Testis (tissue), 3 donors: ENCODE results near the gene PRKCG. TPM values are rescaled to one million over a fixed set of nuclear protein-coding genes. Genes with fewer than 3 reads are reported as not detected.

ENCODE experiments used
- DNase-seq: peaks from one replicate; pipeline ENCODE4 v3.0.0-alpha.2; 2019
- H3K27ac ChIP-seq, 2 donors: fragments of 200-600 bp; sonication (generic); one replicate each; pipeline ENCODE4 v1.5.1; 2019
- H3K27me3 ChIP-seq: fragments of 200-600 bp; sonication (generic); one replicate; pipeline ENCODE4 v1.5.1; 2019
- H3K36me3 ChIP-seq: fragments of 200-600 bp; sonication (generic); one replicate; pipeline ENCODE4 v1.5.1; 2017; ENCODE audit warnings: low read depth; ENCODE audit errors: missing control alignments
- H3K4me1 ChIP-seq: fragments of 200-600 bp; sonication (generic); one replicate; pipeline ENCODE4 v1.5.1; 2019
- H3K4me3 ChIP-seq, 2 donors: fragments of 200-600 bp; sonication (generic); one replicate each; pipeline ENCODE4 v1.5.1; 2017 to 2019
- H3K9me3 ChIP-seq: fragments of 200-600 bp; sonication (generic); one replicate; pipeline ENCODE4 v1.5.1; 2017
- CTCF ChIP-seq, 3 experiments: fragments of 450-650 bp in 2 of 3; fragments of 200-600 bp in 1 of 3; sonication (generic) in 1 of 3; IDR thresholded peaks; one replicate each; pipeline ENCODE4 v1.5.1; 2016 to 2019; ENCODE audit warnings: antibody characterized with exemption in 3 of 3, mild to moderate bottlenecking in 2 of 3, moderate library complexity in 1 of 3
- POLR2A ChIP-seq: fragments of 450-650 bp; IDR thresholded peaks from one replicate; pipeline ENCODE4 v1.6.1; 2017; ENCODE audit warnings: antibody characterized with exemption, mild to moderate bottlenecking, moderate library complexity
- WGBS, 2 donors: methylation state at CpG; one replicate each; pipeline ENCODE4 v1.1.5; 2018; 5-methylcytosine and 5-hydroxymethylcytosine counted together
- intact Hi-C: fragments of 100-400 bp; cut with DNase I; formaldehyde crosslinking; loops from one replicate; pipeline ENCODE4 v1.15.1; 2023; ENCODE audit warnings: low total_unique reads
- polyA plus RNA-seq: library from polyadenylated mRNA; stranded (reverse); fragments of 350-450 nt; fragmentation: Illumina TruSeq; extraction: RNeasy Lipid Tissue Mini Kit (QIAGEN cat#74804); gene quantifications from one replicate; pipeline ENCODE4 v1.2.3, GENCODE V29; 2014; ENCODE audit warnings: low read depth, low replicate concordance; ENCODE audit not compliant: insufficient read depth
- total RNA-seq, 2 donors: library from RNA; depleted of rRNA; stranded (reverse); fragments of >200 nt; gene quantifications; one replicate each; pipeline ENCODE4 v1.2.3, GENCODE V29; 2016

The PRKCG gene
- total and polyA plus RNA-seq, 3 donors from 2014 or later, result 3.7 to 10.6 (median 4.3) TPM

GRCh38 chr19:53951947-53952346, 70.0 kb downstream of the PRKCG start:
- Histone ChIP-seq H3K4me3 (no peak overlapping the region), H3K27ac (no peak overlapping the region), H3K9me3 (no peaks in the 10 kb centered on the region), H3K27me3 (no peaks in the 10 kb centered on the region), H3K36me3 (no peaks in the 10 kb centered on the region), H3K4me1 (no peaks in the 10 kb centered on the region)
- no peak for DNase-seq
- intact Hi-C loops, result no loop called here
- WGBS, 2 donors, result 80 to 85% methylated on average over 9 of the region's 9 CpGs
- TF ChIP-seq POLR2A (no peak), CTCF (IDR thresholded peaks at IDR 0.05) (no peak)

DNA sequence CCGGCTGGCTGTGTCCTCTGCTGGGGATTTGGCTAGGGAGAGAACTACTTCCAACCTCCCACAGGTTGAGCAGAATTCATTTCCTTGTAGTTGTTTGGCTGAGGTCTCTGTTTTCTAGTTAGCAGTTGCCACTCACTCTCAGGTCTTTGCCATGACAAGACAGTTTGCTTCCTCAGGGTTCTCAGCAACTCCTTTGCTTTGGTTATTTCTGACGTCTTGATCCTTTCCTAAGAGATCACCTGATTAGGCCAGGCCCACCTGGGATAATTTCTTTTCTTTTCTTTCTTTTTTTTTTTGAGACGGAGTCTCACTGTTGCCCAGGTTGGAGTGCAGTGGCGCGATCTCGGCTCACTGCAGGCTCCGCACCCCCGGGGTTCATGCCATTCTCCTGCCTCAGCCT, 71.4 kb downstream of the PRKCG start:
- 74 to 84% methylated on average over 8 of the region's 8 CpGs for WGBS, 2 donors
- TF ChIP-seq CTCF (IDR thresholded peaks at IDR 0.05) (no peak), POLR2A (no peak)
- Histone ChIP-seq H3K27ac (no peak overlapping the region), H3K27me3 (no peaks in the 10 kb centered on the region), H3K4me1 (no peaks in the 10 kb centered on the region), H3K36me3 (no peaks in the 10 kb centered on the region), H3K9me3 (no peaks in the 10 kb centered on the region), H3K4me3 (no peak overlapping the region)
- DNase-seq, result no peak
- intact Hi-C loops, result no loop called here

Other genes with a start within 250 kb of the PRKCG start
- 1 to 10 TPM in 1 of 2 donors, under 1 TPM in 1; 0.16 to 1.5 TPM for gene NLRP12, start 57.9 kb upstream of the PRKCG start, total RNA-seq
- not detected for gene NLRP12, start 57.9 kb upstream of the PRKCG start, polyA plus RNA-seq
- 10 to 100 TPM; 48.7 to 57.8 TPM for gene MYADM, start 14.3 kb upstream of the PRKCG start, total RNA-seq
- gene MYADM, start 14.3 kb upstream of the PRKCG start, polyA plus RNA-seq, result 128 TPM
- gene CACNG7, start 27.1 kb downstream of the PRKCG start, total RNA-seq, result under 1 TPM; 0.39 to 0.81 TPM
- gene CACNG7, start 27.1 kb downstream of the PRKCG start, polyA plus RNA-seq, result 0.53 TPM
- gene CACNG8, start 80.7 kb downstream of the PRKCG start, total RNA-seq, result under 1 TPM; 0.62 to 0.94 TPM
- 0.36 TPM for gene CACNG8, start 80.7 kb downstream of the PRKCG start, polyA plus RNA-seq
- gene CACNG6, start 109.4 kb downstream of the PRKCG start, total RNA-seq, result 1 to 10 TPM; 5.3 to 5.5 TPM
- gene CACNG6, start 109.4 kb downstream of the PRKCG start, polyA plus RNA-seq, result 2.1 TPM
- gene VSTM1, start 181.7 kb downstream of the PRKCG start, total RNA-seq, result not detected
- 1.4 TPM for gene VSTM1, start 181.7 kb downstream of the PRKCG start, polyA plus RNA-seq
- under 1 TPM in 1 of 2 donors, not detected in 1; 0.37 TPM for gene TARM1, start 199.2 kb downstream of the PRKCG start, total RNA-seq
- gene TARM1, start 199.2 kb downstream of the PRKCG start, polyA plus RNA-seq, result not detected
- gene OSCAR, start 218.6 kb downstream of the PRKCG start, total RNA-seq, result 1 to 10 TPM; 1.2 to 1.7 TPM
- gene OSCAR, start 218.6 kb downstream of the PRKCG start, polyA plus RNA-seq, result 1.7 TPM
- gene NDUFA3, start 220.7 kb downstream of the PRKCG start, total RNA-seq, result 10 to 100 TPM; 40.0 to 55.6 TPM
- gene NDUFA3, start 220.7 kb downstream of the PRKCG start, polyA plus RNA-seq, result 251 TPM
- gene TFPT, start 233.5 kb downstream of the PRKCG start, total RNA-seq, result 10 to 100 TPM; 11.2 to 12.9 TPM
- gene TFPT, start 233.5 kb downstream of the PRKCG start, polyA plus RNA-seq, result 16.0 TPM
- 10 to 100 TPM; 60.1 to 66.6 TPM for gene PRPF31, start 233.6 kb downstream of the PRKCG start, total RNA-seq
- 56.4 TPM for gene PRPF31, start 233.6 kb downstream of the PRKCG start, polyA plus RNA-seq